SK-N-SH (cell line): ENCODE results near the gene NOTCH1. TPM values are rescaled to one million over a fixed set of nuclear protein-coding genes. Genes with fewer than 3 reads are reported as not detected.

Experiments used
- FOXM1 ChIP-seq: IDR thresholded peaks from 2 replicates; pipeline ENCODE4 v1.4.0; 2012; ENCODE audit warnings: low read depth, mild to moderate bottlenecking
- RFX5 ChIP-seq: IDR thresholded peaks from 2 replicates; pipeline ENCODE4 v1.6.1; 2012; ENCODE audit warnings: mild to moderate bottlenecking, improper control_type of control experiment, low read length
- polyA plus RNA-seq, 3 experiments: library from polyadenylated mRNA; depleted of rRNA; stranded (reverse); fragments of >200 nt; gene quantifications; 2 replicates each; pipeline ENCODE4 v1.2.3, GENCODE V29; 2012
- small RNA-seq, 7 experiments: library from RNA; depleted of rRNA; stranded (forward); fragments of <200 nt; gene quantifications; one replicate each; pipeline ENCODE3, GENCODE V24; 2012

The NOTCH1 gene
- polyA plus RNA-seq, 1 of the 3 experiments (the other 2 are of a cell fraction): 6.6 TPM

- TF ChIP-seq FOXM1: no peak
- no peak for TF ChIP-seq RFX5
Observed at GRCh38 chr9:136445799-136446198, 100.0 kb downstream of the NOTCH1 start (continued).

Small RNA genes within 50 kb of the gene (small RNA-seq; reads per million reads assigned to genes)
- gene MIR4673: 0 reads per million in 7 experiments
- gene MIR4674: 0 to 0.64 (median 0) reads per million in 7 experiments

Other genes starting within 250 kb of the NOTCH1 start
- gene CCDC187, start 242.0 kb downstream of the NOTCH1 start, polyA plus RNA-seq (2012; rRNA removed): not detected in 2 replicates
- 22.8 and 26.7 TPM in 2 replicates for gene GPSM1, start 218.5 kb downstream of the NOTCH1 start, polyA plus RNA-seq (2012; rRNA removed)
- 24.5 and 40.6 TPM in 2 replicates for gene DNLZ, start 182.3 kb downstream of the NOTCH1 start, polyA plus RNA-seq (2012; rRNA removed)
- gene CARD9, start 172.4 kb downstream of the NOTCH1 start, polyA plus RNA-seq (2012; rRNA removed): 1.1 and 1.7 TPM in 2 replicates
- 7.7 and 9.2 TPM in 2 replicates for gene SNAPC4, start 145.9 kb downstream of the NOTCH1 start, polyA plus RNA-seq (2012; rRNA removed)
- 71.3 and 75.0 TPM in 2 replicates for gene ENTR1, start 135.4 kb downstream of the NOTCH1 start, polyA plus RNA-seq (2012; rRNA removed)
- 125 and 134 TPM in 2 replicates for gene PMPCA, start 135.4 kb downstream of the NOTCH1 start, polyA plus RNA-seq (2012; rRNA removed)
- 10.5 and 12.8 TPM in 2 replicates for gene INPP5E, start 106.2 kb downstream of the NOTCH1 start, polyA plus RNA-seq (2012; rRNA removed)
- 14.8 and 25.9 TPM in 2 replicates for gene SEC16A, start 63.0 kb downstream of the NOTCH1 start, polyA plus RNA-seq (2012; rRNA removed)
- 39.8 and 43.0 TPM in 2 replicates for gene EGFL7, start 116.9 kb upstream of the NOTCH1 start, polyA plus RNA-seq (2012; rRNA removed)
- gene AGPAT2, start 141.4 kb upstream of the NOTCH1 start, polyA plus RNA-seq (2012; rRNA removed): 41.8 and 46.8 TPM in 2 replicates
- gene DIPK1B, start 166.5 kb upstream of the NOTCH1 start, polyA plus RNA-seq (2012; rRNA removed): 24.5 and 27.1 TPM in 2 replicates
- gene LCN10, start 196.9 kb upstream of the NOTCH1 start, polyA plus RNA-seq (2012; rRNA removed): not detected in 2 replicates
- not detected in 2 replicates for gene LCN6, start 202.5 kb upstream of the NOTCH1 start, polyA plus RNA-seq (2012; rRNA removed)
- gene LCN8, start 212.2 kb upstream of the NOTCH1 start, polyA plus RNA-seq (2012; rRNA removed): not detected in 2 replicates
- gene LCN15, start 218.5 kb upstream of the NOTCH1 start, polyA plus RNA-seq (2012; rRNA removed): 0.08 TPM in 1 of 2 replicates, not detected in the other
- gene TMEM141, start 245.3 kb upstream of the NOTCH1 start, polyA plus RNA-seq (2012; rRNA removed): 112 and 135 TPM in 2 replicates